Fibroblast of lung (primary cell): ENCODE data around the gene PDCL3.

ENCODE experiments used
- EZH2 ChIP-seq: IDR thresholded peaks from 2 replicates; pipeline ENCODE4 v1.5.1; 2012; ENCODE audit warnings: low read length, control low read depth, mild to moderate bottlenecking; ENCODE audit errors: missing control alignments
- TF ChIP-seq, protein P1 (sequence below), 2 donors: IDR thresholded peaks in 1 of 2; conservative IDR thresholded peaks in 1 of 2; 1 replicate in 1 of 2; 2 replicates in 1 of 2; pipeline ENCODE4 v1.5.1; 2011 to 2012; ENCODE audit warnings: low read length in 2 of 2, control low read depth in 1 of 2, inconsistent platforms in 1 of 2, low read depth in 1 of 2, mild to moderate bottlenecking in 1 of 2

DNA sequence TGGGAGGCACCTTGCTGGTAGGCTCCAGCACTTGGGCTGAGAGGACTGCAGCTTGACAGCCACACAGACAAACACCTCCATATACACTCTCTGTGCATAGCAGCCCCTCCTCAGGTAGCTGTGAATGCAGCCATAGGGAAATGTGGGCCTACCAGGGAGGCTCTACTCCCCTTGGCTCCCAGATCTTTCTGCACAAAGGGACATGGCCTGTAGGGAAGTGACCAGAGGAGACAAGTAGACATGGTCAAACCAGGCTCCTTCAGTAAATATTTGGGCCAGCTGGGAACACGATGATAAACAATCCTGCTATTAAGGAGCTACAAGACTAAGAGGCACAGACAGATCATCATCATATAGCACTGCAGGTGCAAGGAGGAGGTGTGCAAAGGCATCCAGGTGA lies 35.9 kb upstream of the PDCL3 start:
- TF ChIP-seq, protein P1, sequence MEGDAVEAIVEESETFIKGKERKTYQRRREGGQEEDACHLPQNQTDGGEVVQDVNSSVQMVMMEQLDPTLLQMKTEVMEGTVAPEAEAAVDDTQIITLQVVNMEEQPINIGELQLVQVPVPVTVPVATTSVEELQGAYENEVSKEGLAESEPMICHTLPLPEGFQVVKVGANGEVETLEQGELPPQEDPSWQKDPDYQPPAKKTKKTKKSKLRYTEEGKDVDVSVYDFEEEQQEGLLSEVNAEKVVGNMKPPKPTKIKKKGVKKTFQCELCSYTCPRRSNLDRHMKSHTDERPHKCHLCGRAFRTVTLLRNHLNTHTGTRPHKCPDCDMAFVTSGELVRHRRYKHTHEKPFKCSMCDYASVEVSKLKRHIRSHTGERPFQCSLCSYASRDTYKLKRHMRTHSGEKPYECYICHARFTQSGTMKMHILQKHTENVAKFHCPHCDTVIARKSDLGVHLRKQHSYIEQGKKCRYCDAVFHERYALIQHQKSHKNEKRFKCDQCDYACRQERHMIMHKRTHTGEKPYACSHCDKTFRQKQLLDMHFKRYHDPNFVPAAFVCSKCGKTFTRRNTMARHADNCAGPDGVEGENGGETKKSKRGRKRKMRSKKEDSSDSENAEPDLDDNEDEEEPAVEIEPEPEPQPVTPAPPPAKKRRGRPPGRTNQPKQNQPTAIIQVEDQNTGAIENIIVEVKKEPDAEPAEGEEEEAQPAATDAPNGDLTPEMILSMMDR (conservative IDR thresholded peaks at IDR 0.05 in 1 of 2, IDR thresholded peaks at IDR 0.05 in 1 of 2; ENCODE audit: low read depth in 1 of 2, low read length in 2 of 2), result no peak
- TF ChIP-seq EZH2, result no peak
